HCT116 (cell line): Measurements from ENCODE around the gene MSRB3. TPM values are rescaled to one million over a fixed set of nuclear protein-coding genes. Genes with fewer than 3 reads are reported as not detected.

ENCODE experiments used
- ATAC-seq: fragments of 200-7000 bp; cut with Tn5 transposase; 2 replicates; pipeline ENCODE4 v1.9.1; 2020; ENCODE audit warnings: mild to moderate bottlenecking, moderate library complexity
- BruUV-seq: library from RNA; stranded (reverse); fragments of 400-500 nt; replicated peaks from 2 replicates; lab custom pipeline; 2021; lab: Mats Ljungman, UMichigan
- CTCF ChIA-PET: fragments of 300-600 bp; sonication (Branson Sonifier 250); formaldehyde crosslinking; loops from one replicate; lab custom pipeline; 2021; ENCODE audit warnings: antibody characterized with exemption; lab: Charles Lee
- POLR2A ChIA-PET: fragments of 300-600, 350-600 bp; sonication (Branson Sonifier 250); formaldehyde crosslinking; loops from one replicate; lab custom pipeline; 2021; ENCODE audit warnings: antibody characterized with exemption; lab: Charles Lee
- RAD21 ChIA-PET, 2 experiments: fragments of 300-600 bp; sonication (Branson Sonifier 250); formaldehyde crosslinking; loops; one replicate each; lab custom pipeline; 2023; ENCODE audit warnings: low total read pairs in 2 of 2; ENCODE audit not compliant: uncharacterized antibody in 2 of 2, unreplicated experiment in 2 of 2, low non-redundant PET in 1 of 2; lab: Charles Lee
- DNase-seq: peaks from one replicate; pipeline ENCODE4 v3.0.0-alpha.2; 2010; ENCODE audit warnings: low read depth, low spot score
- H2AFZ ChIP-seq: fragments of 200-600 bp; shearing (Covaris generic), sonication (generic); 2 replicates; pipeline ENCODE4 v1.6.1; 2017; ENCODE audit warnings: low read depth, mixed run types, mixed read lengths, antibody characterized with exemption, low read length; ENCODE audit not compliant: poor library complexity, severe bottlenecking
- H3K27ac ChIP-seq: 2 replicates; pipeline ENCODE4 v1.5.1; 2012; ENCODE audit warnings: low read depth, low read length
- H3K27me3 ChIP-seq: fragments of 200-600 bp; sonication (generic); 2 replicates; pipeline ENCODE4 v1.6.1; 2016; ENCODE audit warnings: mixed run types, low read length, mixed read lengths; ENCODE audit not compliant: insufficient read depth
- H3K36me3 ChIP-seq, 2 experiments: fragments of 200-500 bp in 1 of 2; fragments of 200-600 bp in 1 of 2; sonication (Bioruptor generic) in 1 of 2; sonication (generic) in 1 of 2; 2 replicates each; pipeline versions ENCODE4 v1.5.1 to v1.6.1; 2014 to 2016; ENCODE audit warnings: low read length in 2 of 2, inconsistent platforms in 1 of 2, mixed read lengths in 1 of 2, mixed run types in 1 of 2; ENCODE audit not compliant: insufficient read depth in 2 of 2, control insufficient read depth in 1 of 2
- H3K4me1 ChIP-seq, 2 experiments: fragments of 200-600 bp in 1 of 2; sonication (generic) in 1 of 2; 2 replicates each; pipeline versions ENCODE4 v1.5.1 to v1.6.1; 2012 to 2017; ENCODE audit warnings: low read length in 2 of 2, inconsistent platforms in 1 of 2, mild to moderate bottlenecking in 1 of 2, mixed read lengths in 1 of 2, mixed run types in 1 of 2, moderate library complexity in 1 of 2; ENCODE audit not compliant: insufficient read depth in 2 of 2, control insufficient read depth in 1 of 2
- H3K4me2 ChIP-seq: fragments of 200-600 bp; sonication (generic); 2 replicates; pipeline ENCODE4 v1.6.1; 2017; ENCODE audit warnings: mixed run types, low read length, mixed read lengths
- H3K4me3 ChIP-seq, 2 experiments: fragments of 200-600 bp in 1 of 2; sonication (generic) in 1 of 2; replicated peaks in 1 of 2; 2 replicates each; pipeline ENCODE4 v1.5.1; 2011 to 2016; ENCODE audit warnings: low read length in 2 of 2, control low read depth in 1 of 2, low read depth in 1 of 2, mild to moderate bottlenecking in 1 of 2, mixed read lengths in 1 of 2, mixed run types in 1 of 2
- H3K79me2 ChIP-seq: fragments of 200-600 bp; sonication (generic); 2 replicates; pipeline ENCODE4 v1.6.1; 2017; ENCODE audit warnings: mild to moderate bottlenecking, mixed run types, low read length, moderate library complexity, mixed read lengths; ENCODE audit not compliant: insufficient read depth
- H3K9ac ChIP-seq: fragments of 200-600 bp; sonication (generic); 2 replicates; pipeline ENCODE4 v1.6.1; 2016; ENCODE audit warnings: low read length, mixed read lengths
- H3K9me2 ChIP-seq: fragments of 200-600 bp; sonication (generic), shearing (Covaris generic); 2 replicates; pipeline ENCODE4 v1.6.1; 2017; ENCODE audit warnings: mixed run types, mild to moderate bottlenecking, moderate library complexity; ENCODE audit not compliant: insufficient read depth
- H3K9me3 ChIP-seq, 2 experiments: fragments of 200-500 bp in 1 of 2; fragments of 200-600 bp in 1 of 2; sonication (Bioruptor generic) in 1 of 2; sonication (generic) in 1 of 2; 2 replicates each; pipeline ENCODE4 v1.6.1; 2014 to 2017; ENCODE audit warnings: low read length in 2 of 2, mixed read lengths in 2 of 2, inconsistent platforms in 1 of 2, low read depth in 1 of 2, mild to moderate bottlenecking in 1 of 2, mixed run types in 1 of 2, moderate library complexity in 1 of 2; ENCODE audit not compliant: control insufficient read depth in 1 of 2, insufficient read depth in 1 of 2
- H4K20me1 ChIP-seq: fragments of 200-600 bp; sonication (generic), shearing (Covaris generic); 2 replicates; pipeline ENCODE4 v1.6.1; 2017; ENCODE audit warnings: mixed run types, mild to moderate bottlenecking, moderate library complexity; ENCODE audit not compliant: insufficient read depth
- CBX3 ChIP-seq: IDR thresholded peaks from 2 replicates; pipeline ENCODE4 v1.6.1; 2012; ENCODE audit warnings: low read depth
- CEBPB ChIP-seq: IDR thresholded peaks from 2 replicates; pipeline ENCODE4 v1.6.1; 2012; ENCODE audit warnings: low read depth
- EGR1 ChIP-seq: IDR thresholded peaks from 2 replicates; pipeline ENCODE4 v1.6.1; 2012; ENCODE audit warnings: low read depth
- ELF1 ChIP-seq: IDR thresholded peaks from 2 replicates; pipeline ENCODE4 v1.6.1; 2012; ENCODE audit warnings: low read depth, borderline replicate concordance
- EZH2phosphoT487 ChIP-seq: fragments of 200-600 bp; IDR thresholded peaks from 2 replicates; pipeline ENCODE4 v1.6.1; 2018; ENCODE audit warnings: antibody characterized with exemption, borderline replicate concordance
- POLR2A ChIP-seq: IDR thresholded peaks from 2 replicates; pipeline ENCODE4 v1.7.0; 2011; ENCODE audit warnings: borderline replicate concordance; ENCODE audit not compliant: insufficient read depth, insufficient read length; ENCODE audit errors: extremely low read depth
- POLR2AphosphoS5 ChIP-seq: IDR thresholded peaks from 2 replicates; pipeline ENCODE4 v1.6.1; 2011; ENCODE audit warnings: mild to moderate bottlenecking, low read depth, low read length, moderate library complexity
- RAD21 ChIP-seq: IDR thresholded peaks from 2 replicates; pipeline ENCODE4 v1.6.1; 2012; ENCODE audit warnings: low read depth, mild to moderate bottlenecking
- SIN3A ChIP-seq: IDR thresholded peaks from 2 replicates; pipeline ENCODE4 v1.6.1; 2012; ENCODE audit warnings: low read depth
- SP1 ChIP-seq: IDR thresholded peaks from 2 replicates; pipeline ENCODE4 v1.6.1; 2012; ENCODE audit warnings: low read depth
- SRF ChIP-seq: IDR thresholded peaks from 2 replicates; pipeline ENCODE4 v1.6.1; 2012; ENCODE audit warnings: low read depth
- TCF7L2 ChIP-seq: IDR thresholded peaks from 2 replicates; pipeline ENCODE4 v1.7.0; 2011; ENCODE audit warnings: borderline replicate concordance, inconsistent platforms; ENCODE audit not compliant: insufficient read depth, insufficient read length; ENCODE audit errors: extremely low read depth
- YY1 ChIP-seq: IDR thresholded peaks from 2 replicates; pipeline ENCODE4 v1.6.1; 2011; ENCODE audit warnings: low read length, low read depth, moderate library complexity, mild to moderate bottlenecking; ENCODE audit not compliant: insufficient replicate concordance; ENCODE audit errors: extremely low read depth
- ZFX ChIP-seq: fragments of 450-650 bp; IDR thresholded peaks from 2 replicates; pipeline ENCODE4 v1.6.1; 2017
- ZNF274 ChIP-seq: fragments of 200-500 bp; sonication (Bioruptor generic); IDR thresholded peaks from 2 replicates; pipeline ENCODE4 v1.6.1; 2014; ENCODE audit warnings: mild to moderate bottlenecking, low read depth, low read length, inconsistent platforms
- intact Hi-C: fragments of 100-400 bp; cut with micrococcal nuclease; formaldehyde crosslinking; loops from 2 replicates; pipeline ENCODE4 v1.10.0; 2022
- total RNA-seq: library from RNA; stranded (reverse); gene quantifications from one replicate; pipeline ENCODE4 v1.2.1, GENCODE V29; 2021; ENCODE audit not compliant: unreplicated experiment
- TF ChIP-seq, protein P1 (sequence below): IDR thresholded peaks from 2 replicates; pipeline ENCODE4 v1.6.1; 2011; ENCODE audit warnings: mild to moderate bottlenecking, low read length, moderate library complexity; ENCODE audit not compliant: insufficient replicate concordance; ENCODE audit errors: extremely low read depth
- TF ChIP-seq, protein P2 (sequence below): IDR thresholded peaks from 2 replicates; pipeline ENCODE4 v1.6.1; 2012; ENCODE audit warnings: low read depth
- TF ChIP-seq, protein P3 (sequence below): IDR thresholded peaks from 2 replicates; pipeline ENCODE4 v1.6.1; 2012
- TF ChIP-seq, protein P4 (sequence below): IDR thresholded peaks from 2 replicates; pipeline ENCODE4 v1.6.1; 2012
- TF ChIP-seq, protein P5 (sequence below), 3 experiments: fragments of 200-600 bp in 1 of 3; sonication (generic) in 1 of 3; IDR thresholded peaks in 2 of 3; conservative IDR thresholded peaks in 1 of 3; 2 replicates each; pipeline ENCODE4 v1.5.1; 2012 to 2017; ENCODE audit warnings: low read depth in 2 of 3, low read length in 2 of 3, antibody characterized with exemption in 1 of 3, borderline replicate concordance in 1 of 3, control low read depth in 1 of 3, mild to moderate bottlenecking in 1 of 3, mixed read lengths in 1 of 3, mixed run types in 1 of 3, moderate library complexity in 1 of 3; ENCODE audit not compliant: insufficient read depth in 1 of 3

Gene MSRB3
- total RNA-seq, 1 experiment from 2014 or later = 8.2 TPM

DNA sequence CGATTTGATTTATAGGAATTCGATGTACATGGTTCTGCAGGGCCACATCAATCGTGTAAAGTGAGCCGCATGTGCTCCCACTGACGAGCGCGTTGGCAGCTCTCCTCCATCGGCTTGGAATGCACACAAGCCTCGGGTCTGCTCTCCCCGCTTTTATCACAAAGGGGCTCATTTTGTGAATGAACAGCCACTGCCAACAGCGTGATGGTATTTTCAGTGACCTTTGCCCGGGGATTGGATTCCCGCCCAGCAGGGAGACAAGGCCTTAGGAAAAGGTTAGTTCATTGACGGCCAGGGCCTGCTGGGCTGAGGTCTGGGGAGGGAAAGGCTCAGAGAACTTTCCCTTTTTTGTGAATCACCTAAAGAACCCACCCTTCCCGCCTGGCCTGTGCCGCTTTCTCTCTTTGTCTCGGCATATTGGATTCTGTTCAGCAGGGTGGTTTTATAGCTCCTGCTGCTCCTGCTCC lies 232.1 kb downstream of the MSRB3 start:
- Histone ChIP-seq H3K9me2 (no peaks in the 10 kb centered on the region), H3K36me3 (no peaks in the 10 kb centered on the region), H3K9ac (peak overlapping the region; percentile 57), H2AFZ (no peak overlapping the region), H4K20me1 (no peaks in the 10 kb centered on the region), H3K9me3 (no peaks in the 10 kb centered on the region), H3K79me2 (no peaks in the 10 kb centered on the region), H3K4me3 (no peak overlapping the region), H3K27me3 (no peaks in the 10 kb centered on the region), H3K27ac (peak overlapping the region; percentile 93), H3K4me1 (peaks cover 52 to 97% of the 10 kb centered on the region in 2 experiments), H3K4me2 (peak overlapping the region; percentile 49)
- DNase-seq (peak; percentile 84), ATAC-seq (peak; percentile 74)
- no TSS peak for BruUV-seq
- CTCF ChIA-PET = no interaction called here
- RAD21 ChIA-PET = interaction anchor here in 1 of 2 experiments (0.7 to 1.2 kb wide), 4 partner anchors 10 to 317 kb away, joined by 3 read pairs; no protein-coding TSS in a partner anchor
- intact Hi-C loops = no loop called here
- POLR2A ChIA-PET = interaction anchor here (1.0 to 4.3 kb wide), 5 partner anchors 9 to 27 kb away, joined by 3 to 22 read pairs (median 3); no protein-coding TSS in a partner anchor
- no peak for TF ChIP-seq ELF1
- no peak for TF ChIP-seq SRF
- no peak for TF ChIP-seq EGR1
- peak; percentile 46; the same call in 1 of the 2 replicates for TF ChIP-seq CBX3
- TF ChIP-seq, protein P1, sequence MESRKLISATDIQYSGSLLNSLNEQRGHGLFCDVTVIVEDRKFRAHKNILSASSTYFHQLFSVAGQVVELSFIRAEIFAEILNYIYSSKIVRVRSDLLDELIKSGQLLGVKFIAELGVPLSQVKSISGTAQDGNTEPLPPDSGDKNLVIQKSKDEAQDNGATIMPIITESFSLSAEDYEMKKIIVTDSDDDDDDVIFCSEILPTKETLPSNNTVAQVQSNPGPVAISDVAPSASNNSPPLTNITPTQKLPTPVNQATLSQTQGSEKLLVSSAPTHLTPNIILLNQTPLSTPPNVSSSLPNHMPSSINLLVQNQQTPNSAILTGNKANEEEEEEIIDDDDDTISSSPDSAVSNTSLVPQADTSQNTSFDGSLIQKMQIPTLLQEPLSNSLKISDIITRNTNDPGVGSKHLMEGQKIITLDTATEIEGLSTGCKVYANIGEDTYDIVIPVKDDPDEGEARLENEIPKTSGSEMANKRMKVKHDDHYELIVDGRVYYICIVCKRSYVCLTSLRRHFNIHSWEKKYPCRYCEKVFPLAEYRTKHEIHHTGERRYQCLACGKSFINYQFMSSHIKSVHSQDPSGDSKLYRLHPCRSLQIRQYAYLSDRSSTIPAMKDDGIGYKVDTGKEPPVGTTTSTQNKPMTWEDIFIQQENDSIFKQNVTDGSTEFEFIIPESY = no peak
- no peak for TF ChIP-seq EZH2phosphoT487
- TF ChIP-seq CEBPB = no peak
- TF ChIP-seq, protein P2, sequence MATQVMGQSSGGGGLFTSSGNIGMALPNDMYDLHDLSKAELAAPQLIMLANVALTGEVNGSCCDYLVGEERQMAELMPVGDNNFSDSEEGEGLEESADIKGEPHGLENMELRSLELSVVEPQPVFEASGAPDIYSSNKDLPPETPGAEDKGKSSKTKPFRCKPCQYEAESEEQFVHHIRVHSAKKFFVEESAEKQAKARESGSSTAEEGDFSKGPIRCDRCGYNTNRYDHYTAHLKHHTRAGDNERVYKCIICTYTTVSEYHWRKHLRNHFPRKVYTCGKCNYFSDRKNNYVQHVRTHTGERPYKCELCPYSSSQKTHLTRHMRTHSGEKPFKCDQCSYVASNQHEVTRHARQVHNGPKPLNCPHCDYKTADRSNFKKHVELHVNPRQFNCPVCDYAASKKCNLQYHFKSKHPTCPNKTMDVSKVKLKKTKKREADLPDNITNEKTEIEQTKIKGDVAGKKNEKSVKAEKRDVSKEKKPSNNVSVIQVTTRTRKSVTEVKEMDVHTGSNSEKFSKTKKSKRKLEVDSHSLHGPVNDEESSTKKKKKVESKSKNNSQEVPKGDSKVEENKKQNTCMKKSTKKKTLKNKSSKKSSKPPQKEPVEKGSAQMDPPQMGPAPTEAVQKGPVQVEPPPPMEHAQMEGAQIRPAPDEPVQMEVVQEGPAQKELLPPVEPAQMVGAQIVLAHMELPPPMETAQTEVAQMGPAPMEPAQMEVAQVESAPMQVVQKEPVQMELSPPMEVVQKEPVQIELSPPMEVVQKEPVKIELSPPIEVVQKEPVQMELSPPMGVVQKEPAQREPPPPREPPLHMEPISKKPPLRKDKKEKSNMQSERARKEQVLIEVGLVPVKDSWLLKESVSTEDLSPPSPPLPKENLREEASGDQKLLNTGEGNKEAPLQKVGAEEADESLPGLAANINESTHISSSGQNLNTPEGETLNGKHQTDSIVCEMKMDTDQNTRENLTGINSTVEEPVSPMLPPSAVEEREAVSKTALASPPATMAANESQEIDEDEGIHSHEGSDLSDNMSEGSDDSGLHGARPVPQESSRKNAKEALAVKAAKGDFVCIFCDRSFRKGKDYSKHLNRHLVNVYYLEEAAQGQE = no peak
- no peak for TF ChIP-seq ZNF274
- TF ChIP-seq SP1 = peak; percentile 72
- TF ChIP-seq, protein P3, sequence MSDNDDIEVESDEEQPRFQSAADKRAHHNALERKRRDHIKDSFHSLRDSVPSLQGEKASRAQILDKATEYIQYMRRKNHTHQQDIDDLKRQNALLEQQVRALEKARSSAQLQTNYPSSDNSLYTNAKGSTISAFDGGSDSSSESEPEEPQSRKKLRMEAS = peak; percentile 87
- TF ChIP-seq, protein P4, sequence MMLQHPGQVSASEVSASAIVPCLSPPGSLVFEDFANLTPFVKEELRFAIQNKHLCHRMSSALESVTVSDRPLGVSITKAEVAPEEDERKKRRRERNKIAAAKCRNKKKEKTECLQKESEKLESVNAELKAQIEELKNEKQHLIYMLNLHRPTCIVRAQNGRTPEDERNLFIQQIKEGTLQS = no peak
- TF ChIP-seq YY1 = peak; percentile 3
- TF ChIP-seq POLR2A = peak; percentile 17
- peak; percentile 95 for TF ChIP-seq TCF7L2
- TF ChIP-seq, protein P5, sequence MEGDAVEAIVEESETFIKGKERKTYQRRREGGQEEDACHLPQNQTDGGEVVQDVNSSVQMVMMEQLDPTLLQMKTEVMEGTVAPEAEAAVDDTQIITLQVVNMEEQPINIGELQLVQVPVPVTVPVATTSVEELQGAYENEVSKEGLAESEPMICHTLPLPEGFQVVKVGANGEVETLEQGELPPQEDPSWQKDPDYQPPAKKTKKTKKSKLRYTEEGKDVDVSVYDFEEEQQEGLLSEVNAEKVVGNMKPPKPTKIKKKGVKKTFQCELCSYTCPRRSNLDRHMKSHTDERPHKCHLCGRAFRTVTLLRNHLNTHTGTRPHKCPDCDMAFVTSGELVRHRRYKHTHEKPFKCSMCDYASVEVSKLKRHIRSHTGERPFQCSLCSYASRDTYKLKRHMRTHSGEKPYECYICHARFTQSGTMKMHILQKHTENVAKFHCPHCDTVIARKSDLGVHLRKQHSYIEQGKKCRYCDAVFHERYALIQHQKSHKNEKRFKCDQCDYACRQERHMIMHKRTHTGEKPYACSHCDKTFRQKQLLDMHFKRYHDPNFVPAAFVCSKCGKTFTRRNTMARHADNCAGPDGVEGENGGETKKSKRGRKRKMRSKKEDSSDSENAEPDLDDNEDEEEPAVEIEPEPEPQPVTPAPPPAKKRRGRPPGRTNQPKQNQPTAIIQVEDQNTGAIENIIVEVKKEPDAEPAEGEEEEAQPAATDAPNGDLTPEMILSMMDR (IDR thresholded peaks at IDR 0.05 in 2 of 3, conservative IDR thresholded peaks at IDR 0.05 in 1 of 3; ENCODE audit: borderline replicate concordance in 1 of 3, insufficient read depth in 1 of 3, low read depth in 2 of 3, low read length in 2 of 3) = no peak
- peak; percentile 12; the same call in 1 of the 2 replicates for TF ChIP-seq POLR2AphosphoS5
- no peak for TF ChIP-seq RAD21
- TF ChIP-seq SIN3A = no peak
- TF ChIP-seq ZFX = peak; percentile 53
